Retinal pigment epithelial cell (primary cell): ENCODE results near the gene CDK5RAP3.

ENCODE experiments used
- DNase-seq: peaks from one replicate; pipeline ENCODE4 v3.0.0-alpha.2; 2010; ENCODE audit warnings: low read depth
- H3K4me3 ChIP-seq: 2 replicates; pipeline ENCODE4 v1.5.1; 2011; ENCODE audit warnings: mild to moderate bottlenecking, low read length, control low read depth, moderate library complexity
- CTCF ChIP-seq: conservative IDR thresholded peaks from 2 replicates; pipeline ENCODE4 v1.5.1; 2011; ENCODE audit warnings: low read depth, low read length, control low read depth, inconsistent platforms

CDK5RAP3 gene

GRCh38 chr17:48010193-48010592 lies 39.3 kb downstream of the CDK5RAP3 start:
- DNase-seq: no peak
- TF ChIP-seq CTCF: no peak
- no peak overlapping the region for H3K4me3 ChIP-seq

GRCh38 chr17:48011405-48012150 lies 40.7 kb downstream of the CDK5RAP3 start:
- TF ChIP-seq CTCF: peak; percentile 57
- DNase-seq: no peak
- H3K4me3 ChIP-seq: peak overlapping the region; percentile 34

- TF ChIP-seq CTCF: no peak
- no peak for DNase-seq
- H3K4me3 ChIP-seq: peak overlapping the region; percentile 34
Observed at GRCh38 chr17:48012151-48012520, 41.2 kb downstream of the CDK5RAP3 start.

GRCh38 chr17:48012654-48013053 lies 41.7 kb downstream of the CDK5RAP3 start:
- no peak overlapping the region for H3K4me3 ChIP-seq
- DNase-seq: no peak
- TF ChIP-seq CTCF: no peak

GRCh38 chr17:48013876-48014594 lies 43.1 kb downstream of the CDK5RAP3 start:
- no peak for DNase-seq
- H3K4me3 ChIP-seq: no peak overlapping the region
- TF ChIP-seq CTCF: no peak

- no peak overlapping the region for H3K4me3 ChIP-seq
- TF ChIP-seq CTCF: no peak
- no peak for DNase-seq
Observed at GRCh38 chr17:48014595-48015111, 43.7 kb downstream of the CDK5RAP3 start.
